Upper lobe of left lung (tissue), 6 donors: ENCODE data around the gene AHCYL2. TPM values are rescaled to one million over a fixed set of nuclear protein-coding genes. Genes with fewer than 3 reads are reported as not detected.

Experiments
- ATAC-seq, 2 donors: fragments of 200-7000 bp; cut with Tn5 transposase; one replicate each; pipeline ENCODE4 v1.9.1; 2022; ENCODE audit warnings: mild to moderate bottlenecking in 2 of 2, moderate library complexity in 2 of 2; ENCODE audit not compliant: low FRiP score in 2 of 2
- DNase-seq, 2 donors: peaks; one replicate each; pipeline ENCODE4 v3.0.0-alpha.2; 2019 to 2020
- H3K27ac ChIP-seq, 4 donors: fragments of 200-600 bp; sonication (generic); one replicate each; pipeline ENCODE4 v1.5.1; 2016 to 2019
- H3K27me3 ChIP-seq, 4 donors: fragments of 200-600 bp; sonication (generic); one replicate each; pipeline ENCODE4 v1.5.1; 2017 to 2019
- H3K36me3 ChIP-seq, 4 donors: fragments of 200-600 bp; sonication (generic); one replicate each; pipeline ENCODE4 v1.5.1; 2016 to 2019
- H3K4me1 ChIP-seq, 4 donors: fragments of 200-600 bp; sonication (generic); one replicate each; pipeline ENCODE4 v1.5.1; 2018 to 2019
- H3K4me3 ChIP-seq, 4 donors: fragments of 200-600 bp; sonication (generic); one replicate each; pipeline ENCODE4 v1.5.1; 2017 to 2019; ENCODE audit warnings: mild to moderate bottlenecking in 2 of 4, moderate library complexity in 1 of 4
- H3K9me3 ChIP-seq, 4 donors: fragments of 200-600 bp; sonication (generic); one replicate each; pipeline ENCODE4 v1.5.1; 2018 to 2019
- EP300 ChIP-seq, 4 donors: sonication (generic); formaldehyde crosslinking; IDR thresholded peaks; one replicate each; pipeline ENCODE4 v1.5.1; 2017; ENCODE audit warnings: antibody characterized with exemption in 4 of 4, control low read depth in 2 of 4
- POLR2A ChIP-seq, 4 donors: fragments of 450-650 bp; IDR thresholded peaks; one replicate each; pipeline ENCODE4 v1.5.1; 2016 to 2017; ENCODE audit warnings: antibody characterized with exemption in 4 of 4, mild to moderate bottlenecking in 2 of 4
- POLR2AphosphoS5 ChIP-seq, 2 donors: sonication (generic); formaldehyde crosslinking; IDR thresholded peaks; one replicate each; pipeline ENCODE4 v1.5.1; 2017; ENCODE audit warnings: antibody characterized with exemption in 2 of 2
- WGBS, 2 donors: methylation state at CpG; one replicate each; pipeline ENCODE4 v1.1.5; 2017 to 2018; 5-methylcytosine and 5-hydroxymethylcytosine counted together
- total RNA-seq, 6 donors: library from RNA; depleted of rRNA in 4 of 6; stranded (reverse); fragments of >200 nt in 4 of 6; gene quantifications; one replicate each; pipeline versions ENCODE4 v1.1.0 to v1.2.1, GENCODE V29; 2016 to 2021
- TF ChIP-seq, protein P1 (sequence below), 6 experiments: fragments of 450-650 bp in 4 of 6; fragments of 200-600 bp in 2 of 6; sonication (generic) in 2 of 6; IDR thresholded peaks; one replicate each; pipeline ENCODE4 v1.5.1; 2016 to 2019; ENCODE audit warnings: antibody characterized with exemption in 6 of 6
- donor health status: DM: no; HTN: no; CAD: no; lungs with moderate emphysema.
- donor health status: DM: no; HTN: yes; CAD: no; lungs with severe emphysema.

AHCYL2 gene
- total RNA-seq, 6 donors from 2014 or later: 41.9 to 197 (median 110) TPM

- WGBS, 2 donors: 34 to 35% methylated on average over 12 to 14 of the region's 14 CpGs
- TF ChIP-seq, protein P1, sequence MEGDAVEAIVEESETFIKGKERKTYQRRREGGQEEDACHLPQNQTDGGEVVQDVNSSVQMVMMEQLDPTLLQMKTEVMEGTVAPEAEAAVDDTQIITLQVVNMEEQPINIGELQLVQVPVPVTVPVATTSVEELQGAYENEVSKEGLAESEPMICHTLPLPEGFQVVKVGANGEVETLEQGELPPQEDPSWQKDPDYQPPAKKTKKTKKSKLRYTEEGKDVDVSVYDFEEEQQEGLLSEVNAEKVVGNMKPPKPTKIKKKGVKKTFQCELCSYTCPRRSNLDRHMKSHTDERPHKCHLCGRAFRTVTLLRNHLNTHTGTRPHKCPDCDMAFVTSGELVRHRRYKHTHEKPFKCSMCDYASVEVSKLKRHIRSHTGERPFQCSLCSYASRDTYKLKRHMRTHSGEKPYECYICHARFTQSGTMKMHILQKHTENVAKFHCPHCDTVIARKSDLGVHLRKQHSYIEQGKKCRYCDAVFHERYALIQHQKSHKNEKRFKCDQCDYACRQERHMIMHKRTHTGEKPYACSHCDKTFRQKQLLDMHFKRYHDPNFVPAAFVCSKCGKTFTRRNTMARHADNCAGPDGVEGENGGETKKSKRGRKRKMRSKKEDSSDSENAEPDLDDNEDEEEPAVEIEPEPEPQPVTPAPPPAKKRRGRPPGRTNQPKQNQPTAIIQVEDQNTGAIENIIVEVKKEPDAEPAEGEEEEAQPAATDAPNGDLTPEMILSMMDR (IDR thresholded peaks at IDR 0.05): no peak
- no peak for TF ChIP-seq POLR2A (IDR thresholded peaks at IDR 0.05)
- TF ChIP-seq POLR2AphosphoS5 (IDR thresholded peaks at IDR 0.05): no peak
- TF ChIP-seq EP300 (IDR thresholded peaks at IDR 0.05): no peak
- H3K9me3 ChIP-seq: no peaks in the 10 kb centered on the region
- H3K27me3 ChIP-seq: peaks cover 0 to 19% (median 15%) of the 10 kb centered on the region in 4 donors
- ATAC-seq (no peak), DNase-seq (no peak)
- peaks cover 16 to 19% (median 17%) of the 10 kb centered on the region in 4 donors for H3K4me1 ChIP-seq
- H3K36me3 ChIP-seq: no peaks in the 10 kb centered on the region
- H3K4me3 ChIP-seq: peak overlapping the region in 3 of 4 donors; percentile 55 to 76 (median 58)
- H3K27ac ChIP-seq: no peak overlapping the region
Observed at GRCh38 chr7:129187681-129188371, 37.0 kb upstream of the AHCYL2 start.

DNA sequence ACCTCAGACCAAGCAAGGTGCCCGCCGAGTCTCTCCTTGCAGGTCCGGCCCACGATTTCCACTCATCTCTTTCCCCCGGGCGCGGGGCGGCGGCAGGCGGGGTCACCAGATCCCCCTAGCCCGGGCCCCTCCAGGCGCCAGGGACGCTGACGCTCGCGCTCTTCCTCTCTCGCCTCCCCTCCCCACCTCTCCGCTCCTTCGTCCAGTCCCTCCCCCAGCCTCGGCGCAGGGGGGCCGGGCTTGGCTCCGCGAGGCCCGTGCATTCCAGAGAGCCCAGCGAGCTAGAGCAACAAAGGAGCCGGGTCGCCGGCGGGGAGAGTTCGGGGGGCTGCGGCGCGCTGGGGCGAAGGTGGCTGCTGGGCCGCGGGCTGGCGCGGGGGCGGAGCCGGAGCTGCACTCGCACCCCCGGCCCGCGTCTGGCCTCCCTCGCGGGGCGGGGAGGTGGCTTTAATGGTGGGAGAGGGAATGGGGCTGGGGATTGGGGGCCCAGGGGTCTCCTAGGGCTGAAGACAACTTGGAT, 36.4 kb upstream of the AHCYL2 start, which contains the start of gene SMO:
TSS of gene SMO (plus strand) at position 262 of the 520 bp plus-strand sequence. CDS start 519 bp downstream, outside the sequence.
- Histone ChIP-seq H3K4me1 (peaks cover 16 to 19% (median 17%) of the 10 kb centered on the region in 4 donors), H3K27ac (peak within 1 kb of the TSS in 1 of 4 donors; percentile 55), H3K36me3 (no peaks in the 10 kb centered on the region), H3K9me3 (no peaks in the 10 kb centered on the region), H3K4me3 (peak within 1 kb of the TSS; percentile 47 to 76 (median 56)), H3K27me3 (peaks cover 0 to 19% (median 15%) of the 10 kb centered on the region in 4 donors)
- TF ChIP-seq POLR2A (IDR thresholded peaks at IDR 0.05) (no peak), POLR2AphosphoS5 (IDR thresholded peaks at IDR 0.05) (no peak), EP300 (IDR thresholded peaks at IDR 0.05) (no peak)
- TF ChIP-seq, protein P1 (IDR thresholded peaks at IDR 0.05): no peak
- ATAC-seq (peak; percentile 52 to 85), DNase-seq (peak in 1 of 2 donors; percentile 89)
- 0 to 1% methylated on average over 14 to 47 of the region's 48 CpGs for WGBS, 2 donors

- Histone ChIP-seq H3K27me3 (peaks cover 0 to 19% (median 15%) of the 10 kb centered on the region in 4 donors), H3K36me3 (no peaks in the 10 kb centered on the region), H3K27ac (peak overlapping the region in 1 of 4 donors; percentile 55), H3K4me1 (peaks cover 16 to 19% (median 17%) of the 10 kb centered on the region in 4 donors), H3K4me3 (peak overlapping the region; percentile 47 to 76 (median 56)), H3K9me3 (no peaks in the 10 kb centered on the region)
- ATAC-seq: peak in 1 of 2 donors; percentile 68
- peak in 1 of 2 donors; percentile 85 for DNase-seq
- WGBS, 2 donors: 2 to 4% methylated on average over 13 to 37 of the region's 83 CpGs
- TF ChIP-seq POLR2AphosphoS5 (IDR thresholded peaks at IDR 0.05) (no peak), POLR2A (IDR thresholded peaks at IDR 0.05) (no peak), EP300 (IDR thresholded peaks at IDR 0.05) (no peak)
Observed at GRCh38 chr7:129188892-129189660, 35.8 kb upstream of the AHCYL2 start.

DNA sequence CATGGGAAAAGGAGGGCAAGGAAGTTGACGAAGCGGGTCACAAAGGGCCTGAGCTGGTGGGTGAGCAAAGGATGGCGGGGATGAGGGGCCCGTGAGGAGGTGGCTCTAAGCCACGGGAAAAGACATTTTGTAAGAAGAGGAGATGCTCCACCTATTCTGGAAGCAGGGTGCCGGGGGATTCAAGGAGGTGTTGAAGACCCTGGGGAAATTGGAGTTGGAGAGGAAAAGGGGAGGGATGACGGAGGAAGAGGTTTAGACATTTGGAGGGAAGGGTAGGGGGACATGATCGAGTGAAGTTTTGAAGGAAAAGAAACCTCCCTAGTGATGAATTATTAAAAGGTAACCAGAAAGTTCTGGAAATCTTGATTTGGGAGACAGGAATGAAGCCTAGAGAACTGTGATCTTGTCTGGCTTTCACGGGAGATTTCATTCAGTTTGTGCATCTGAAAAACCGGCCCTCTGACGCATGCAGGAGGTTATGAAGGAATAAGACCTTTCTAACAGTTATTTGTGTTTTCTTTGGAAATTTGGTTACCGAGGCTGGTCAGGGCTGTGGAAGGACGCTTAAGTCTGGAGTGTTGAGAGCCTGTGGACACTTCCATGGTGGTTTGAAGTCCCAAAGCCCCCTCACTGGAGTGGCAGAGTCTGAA, 35.0 kb upstream of the AHCYL2 start:
- H3K27ac ChIP-seq: no peak overlapping the region
- TF ChIP-seq EP300 (IDR thresholded peaks at IDR 0.05) (no peak), POLR2AphosphoS5 (IDR thresholded peaks at IDR 0.05) (no peak), POLR2A (IDR thresholded peaks at IDR 0.05) (no peak)
- TF ChIP-seq, protein P1 (IDR thresholded peaks at IDR 0.05): no peak
- no peaks in the 10 kb centered on the region for H3K9me3 ChIP-seq
- H3K4me1 ChIP-seq: peaks cover 16 to 19% (median 17%) of the 10 kb centered on the region in 4 donors
- peaks cover 0 to 19% (median 15%) of the 10 kb centered on the region in 4 donors for H3K27me3 ChIP-seq
- no peaks in the 10 kb centered on the region for H3K36me3 ChIP-seq
- H3K4me3 ChIP-seq: peak overlapping the region in 3 of 4 donors; percentile 55 to 76 (median 58)
- DNase-seq (no peak), ATAC-seq (no peak)
- 48 to 58% methylated on average over 13 of the region's 13 CpGs for WGBS, 2 donors
